SJSA1 (cell line): ENCODE results near the gene UMPS. TPM values are rescaled to one million over a fixed set of nuclear protein-coding genes. Genes with fewer than 3 reads are reported as not detected.

Source experiments
- DNase-seq, 2 experiments: peaks; one replicate each; pipeline ENCODE4 v3.0.0-alpha.2; 2015 to 2020; ENCODE audit warnings: low spot score in 2 of 2, low read depth in 1 of 2
- H3K27ac ChIP-seq: fragments of 250-450 bp; sonication (Bioruptor Pico); 2 replicates; pipeline ENCODE4 v1.5.1; 2020; ENCODE audit warnings: mild to moderate bottlenecking, moderate library complexity
- H3K27me3 ChIP-seq: fragments of 250-450 bp; sonication (Bioruptor Pico); replicated peaks from 2 replicates; pipeline ENCODE4 v1.5.1; 2020; ENCODE audit warnings: mild to moderate bottlenecking, moderate library complexity
- H3K36me3 ChIP-seq: fragments of 250-450 bp; sonication (Bioruptor Pico); 2 replicates; pipeline ENCODE4 v1.5.1; 2020; ENCODE audit warnings: mild to moderate bottlenecking
- H3K4me1 ChIP-seq: fragments of 250-450 bp; sonication (Bioruptor Pico); replicated peaks from 2 replicates; pipeline ENCODE4 v1.6.1; 2021; ENCODE audit warnings: mild to moderate bottlenecking
- H3K4me3 ChIP-seq: fragments of 250-450 bp; sonication (Bioruptor Pico); 2 replicates; pipeline ENCODE4 v1.5.1; 2020; ENCODE audit warnings: mild to moderate bottlenecking
- H3K9me3 ChIP-seq: fragments of 250-450 bp; sonication (Bioruptor Pico); replicated peaks from 2 replicates; pipeline ENCODE4 v1.5.1; 2020; ENCODE audit warnings: mild to moderate bottlenecking
- total RNA-seq: library from RNA; depleted of rRNA; stranded (reverse); fragments of >200 nt; shearing (Covaris generic); gene quantifications from 2 replicates; pipeline ENCODE4 v1.2.3, GENCODE V29; 2014; rRNA removed

Gene UMPS
- total RNA-seq, 1 experiment from 2014 or later = 31.8 TPM

DNA sequence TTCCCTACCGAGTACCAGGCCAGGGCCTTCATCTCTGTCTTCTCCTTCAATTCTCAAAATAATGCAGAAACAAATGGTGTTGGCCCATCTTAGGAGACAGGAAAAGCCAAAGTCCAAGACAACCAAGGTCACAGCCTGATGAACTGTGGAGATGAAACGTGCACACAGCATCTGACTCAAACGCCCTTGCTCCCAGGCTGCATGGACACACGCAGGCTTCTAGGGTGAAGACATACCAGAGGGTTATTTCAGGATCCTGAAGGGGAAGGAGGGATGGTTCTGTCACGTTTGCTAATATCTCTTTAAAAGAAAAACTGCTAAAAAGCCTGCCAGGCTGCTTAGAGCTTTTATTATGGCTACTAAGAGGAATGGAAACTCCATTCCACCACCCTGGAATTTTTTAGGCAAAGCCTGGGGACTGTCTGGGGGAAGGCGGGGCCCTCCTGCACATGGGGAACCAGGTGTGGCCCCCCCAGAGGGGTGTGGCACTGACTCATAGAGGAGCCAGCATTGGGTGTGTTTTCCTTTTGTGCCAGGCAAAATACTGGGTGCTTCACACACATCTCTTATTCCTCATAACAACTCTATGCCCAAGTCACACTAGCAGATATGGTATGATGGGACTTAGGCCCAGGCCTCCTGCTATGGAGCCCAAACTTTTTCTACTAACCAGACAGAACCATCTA, 62.9 kb downstream of the UMPS start:
- DNase-seq = no peak

GRCh38 chr3:124796477-124796876, 66.2 kb downstream of the UMPS start:
- peaks cover 13% of the 10 kb centered on the region for H3K4me1 ChIP-seq
- H3K27me3 ChIP-seq = no peaks in the 10 kb centered on the region
- DNase-seq = no peak
- H3K4me3 ChIP-seq = no peak overlapping the region
- no peaks in the 10 kb centered on the region for H3K9me3 ChIP-seq
- no peak overlapping the region for H3K27ac ChIP-seq
- peaks cover 6% of the 10 kb centered on the region for H3K36me3 ChIP-seq

More for the DNA sequence above, 62.9 kb downstream of the UMPS start:
- Histone ChIP-seq H3K4me1 (peaks cover 18% of the 10 kb centered on the region), H3K36me3 (peaks cover 6% of the 10 kb centered on the region), H3K27me3 (no peaks in the 10 kb centered on the region), H3K27ac (no peak overlapping the region), H3K9me3 (no peaks in the 10 kb centered on the region), H3K4me3 (no peak overlapping the region)

- H3K27ac ChIP-seq = no peak overlapping the region
- H3K27me3 ChIP-seq = no peaks in the 10 kb centered on the region
- peaks cover 6% of the 10 kb centered on the region for H3K36me3 ChIP-seq
- DNase-seq = no peak
- H3K9me3 ChIP-seq = no peaks in the 10 kb centered on the region
- peaks cover 4% of the 10 kb centered on the region for H3K4me1 ChIP-seq
- H3K4me3 ChIP-seq = no peak overlapping the region
Observed at GRCh38 chr3:124797426-124797945, 67.2 kb downstream of the UMPS start.

Other genes starting within 250 kb of the UMPS start
- gene ITGB5, start 156.9 kb downstream of the UMPS start, total RNA-seq = 84.6 and 140 TPM in 2 replicates
- gene MUC13, start 204.3 kb downstream of the UMPS start, total RNA-seq = not detected in 2 replicates